K562 (cell line): ENCODE results near the gene CAPN5. TPM values are rescaled to one million over a fixed set of nuclear protein-coding genes. Genes with fewer than 3 reads are reported as not detected.

Source experiments
- KAT2B ChIP-seq: IDR thresholded peaks from one replicate; pipeline ENCODE4 v1.6.1; 2012; ENCODE audit warnings: low read depth, mild to moderate bottlenecking, control low read depth, inconsistent platforms, low read length, moderate library complexity
- KLF1 ChIP-seq: fragments of 450-650 bp; IDR thresholded peaks from 2 replicates; pipeline ENCODE4 v1.6.1; 2016; ENCODE audit warnings: missing genetic modification characterization, missing compliant biosample characterization
- PRPF4 ChIP-seq: fragments of 200-400 bp; formaldehyde crosslinking; IDR thresholded peaks from one replicate; pipeline ENCODE4 v1.6.1; 2017; ENCODE audit warnings: low read length, low read depth, mild to moderate bottlenecking; ENCODE audit not compliant: insufficient read depth, poor library complexity, severe bottlenecking
- SREBF2 ChIP-seq: sonication (generic); formaldehyde crosslinking; IDR thresholded peaks from 2 replicates; pipeline ENCODE4 v1.4.0; 2020; ENCODE audit warnings: mild to moderate bottlenecking, missing genetic modification reagents
- polyA plus RNA-seq, 8 experiments: library from polyadenylated mRNA; depleted of rRNA in 4 of 8; stranded (reverse) in 5 of 8; unstranded in 3 of 8; fragments of >200 nt; fragmentation: Nextera tagmentation in 2 of 8; fragmentation: Illumina TruSeq in 1 of 8; extraction: Ambion mirVana in 2 of 8; extraction: Trizol in 1 of 8; gene quantifications; 2 replicates each; pipeline versions ENCODE4 v1.2.1 to v1.2.3, GENCODE V29; 2011 to 2014; ENCODE audit warnings: inconsistent platforms in 1 of 8, missing spikeins in 1 of 8
- total RNA-seq, 7 experiments: library from RNA; depleted of rRNA in 6 of 7; stranded (reverse); fragments of >200 nt in 6 of 7; fragmentation: Illumina TruSeq in 2 of 7; extraction: Trizol in 2 of 7; gene quantifications; 2 replicates each; pipeline versions ENCODE4 v1.2.1 to v1.2.3, GENCODE V29; 2011 to 2021; ENCODE audit warnings: low replicate concordance in 1 of 7
- TF ChIP-seq, protein P1 (sequence below): fragments of 200-600 bp; sonication (generic); IDR thresholded peaks from one replicate; pipeline ENCODE4 v1.6.1; 2012; ENCODE audit warnings: mild to moderate bottlenecking, low read depth, low read length, inconsistent platforms
- TF ChIP-seq, protein P2 (sequence below): fragments of 450-650 bp; IDR thresholded peaks from 2 replicates; pipeline ENCODE4 v1.6.1; 2016

Gene CAPN5
- total and polyA plus RNA-seq, 9 of the 15 experiments (the other 6 are each of a cell fraction or from before 2014, with no cell fraction given), result 0.04 to 0.44 (median 0.14) TPM; not detected in 2

DNA sequence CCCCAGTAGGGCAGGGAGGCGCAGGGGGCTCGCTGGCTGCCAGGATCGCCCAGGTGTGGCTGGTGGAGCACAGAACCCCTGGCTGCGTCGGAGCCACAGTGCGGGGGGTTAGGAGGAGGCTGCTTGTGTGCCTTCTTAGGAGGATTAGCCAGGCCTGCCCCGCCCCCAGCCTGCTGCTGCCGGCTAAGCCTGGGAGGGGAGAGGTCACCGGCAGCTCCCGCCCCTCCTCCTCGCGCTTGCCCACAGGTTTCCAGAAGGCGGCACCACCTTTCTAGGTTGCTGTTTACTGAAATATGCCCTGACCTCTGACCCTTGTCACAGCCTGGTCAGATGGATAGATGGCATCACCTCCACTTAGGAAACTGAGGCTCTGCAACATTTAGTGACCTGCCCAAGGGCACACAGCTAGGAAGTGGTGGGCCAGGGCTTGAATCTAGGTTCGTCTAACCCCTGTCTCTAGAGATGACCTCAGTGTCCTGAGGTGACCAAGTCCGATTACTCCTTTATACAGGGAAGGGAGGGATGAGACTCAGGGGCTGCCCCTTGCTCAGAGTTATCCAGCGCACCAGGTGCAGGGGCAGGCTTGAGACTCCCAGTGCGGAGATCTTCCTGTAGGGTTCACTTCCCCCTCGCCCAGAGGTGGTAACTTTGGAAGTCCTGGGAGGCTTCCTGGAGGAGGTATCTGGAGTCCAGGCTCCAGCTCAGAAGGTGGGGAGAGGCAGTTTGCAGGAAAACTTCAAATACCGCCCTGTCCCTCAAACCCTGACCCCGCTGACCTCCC lies 105.3 kb downstream of the CAPN5 start (continued):
- TF ChIP-seq, protein P1, sequence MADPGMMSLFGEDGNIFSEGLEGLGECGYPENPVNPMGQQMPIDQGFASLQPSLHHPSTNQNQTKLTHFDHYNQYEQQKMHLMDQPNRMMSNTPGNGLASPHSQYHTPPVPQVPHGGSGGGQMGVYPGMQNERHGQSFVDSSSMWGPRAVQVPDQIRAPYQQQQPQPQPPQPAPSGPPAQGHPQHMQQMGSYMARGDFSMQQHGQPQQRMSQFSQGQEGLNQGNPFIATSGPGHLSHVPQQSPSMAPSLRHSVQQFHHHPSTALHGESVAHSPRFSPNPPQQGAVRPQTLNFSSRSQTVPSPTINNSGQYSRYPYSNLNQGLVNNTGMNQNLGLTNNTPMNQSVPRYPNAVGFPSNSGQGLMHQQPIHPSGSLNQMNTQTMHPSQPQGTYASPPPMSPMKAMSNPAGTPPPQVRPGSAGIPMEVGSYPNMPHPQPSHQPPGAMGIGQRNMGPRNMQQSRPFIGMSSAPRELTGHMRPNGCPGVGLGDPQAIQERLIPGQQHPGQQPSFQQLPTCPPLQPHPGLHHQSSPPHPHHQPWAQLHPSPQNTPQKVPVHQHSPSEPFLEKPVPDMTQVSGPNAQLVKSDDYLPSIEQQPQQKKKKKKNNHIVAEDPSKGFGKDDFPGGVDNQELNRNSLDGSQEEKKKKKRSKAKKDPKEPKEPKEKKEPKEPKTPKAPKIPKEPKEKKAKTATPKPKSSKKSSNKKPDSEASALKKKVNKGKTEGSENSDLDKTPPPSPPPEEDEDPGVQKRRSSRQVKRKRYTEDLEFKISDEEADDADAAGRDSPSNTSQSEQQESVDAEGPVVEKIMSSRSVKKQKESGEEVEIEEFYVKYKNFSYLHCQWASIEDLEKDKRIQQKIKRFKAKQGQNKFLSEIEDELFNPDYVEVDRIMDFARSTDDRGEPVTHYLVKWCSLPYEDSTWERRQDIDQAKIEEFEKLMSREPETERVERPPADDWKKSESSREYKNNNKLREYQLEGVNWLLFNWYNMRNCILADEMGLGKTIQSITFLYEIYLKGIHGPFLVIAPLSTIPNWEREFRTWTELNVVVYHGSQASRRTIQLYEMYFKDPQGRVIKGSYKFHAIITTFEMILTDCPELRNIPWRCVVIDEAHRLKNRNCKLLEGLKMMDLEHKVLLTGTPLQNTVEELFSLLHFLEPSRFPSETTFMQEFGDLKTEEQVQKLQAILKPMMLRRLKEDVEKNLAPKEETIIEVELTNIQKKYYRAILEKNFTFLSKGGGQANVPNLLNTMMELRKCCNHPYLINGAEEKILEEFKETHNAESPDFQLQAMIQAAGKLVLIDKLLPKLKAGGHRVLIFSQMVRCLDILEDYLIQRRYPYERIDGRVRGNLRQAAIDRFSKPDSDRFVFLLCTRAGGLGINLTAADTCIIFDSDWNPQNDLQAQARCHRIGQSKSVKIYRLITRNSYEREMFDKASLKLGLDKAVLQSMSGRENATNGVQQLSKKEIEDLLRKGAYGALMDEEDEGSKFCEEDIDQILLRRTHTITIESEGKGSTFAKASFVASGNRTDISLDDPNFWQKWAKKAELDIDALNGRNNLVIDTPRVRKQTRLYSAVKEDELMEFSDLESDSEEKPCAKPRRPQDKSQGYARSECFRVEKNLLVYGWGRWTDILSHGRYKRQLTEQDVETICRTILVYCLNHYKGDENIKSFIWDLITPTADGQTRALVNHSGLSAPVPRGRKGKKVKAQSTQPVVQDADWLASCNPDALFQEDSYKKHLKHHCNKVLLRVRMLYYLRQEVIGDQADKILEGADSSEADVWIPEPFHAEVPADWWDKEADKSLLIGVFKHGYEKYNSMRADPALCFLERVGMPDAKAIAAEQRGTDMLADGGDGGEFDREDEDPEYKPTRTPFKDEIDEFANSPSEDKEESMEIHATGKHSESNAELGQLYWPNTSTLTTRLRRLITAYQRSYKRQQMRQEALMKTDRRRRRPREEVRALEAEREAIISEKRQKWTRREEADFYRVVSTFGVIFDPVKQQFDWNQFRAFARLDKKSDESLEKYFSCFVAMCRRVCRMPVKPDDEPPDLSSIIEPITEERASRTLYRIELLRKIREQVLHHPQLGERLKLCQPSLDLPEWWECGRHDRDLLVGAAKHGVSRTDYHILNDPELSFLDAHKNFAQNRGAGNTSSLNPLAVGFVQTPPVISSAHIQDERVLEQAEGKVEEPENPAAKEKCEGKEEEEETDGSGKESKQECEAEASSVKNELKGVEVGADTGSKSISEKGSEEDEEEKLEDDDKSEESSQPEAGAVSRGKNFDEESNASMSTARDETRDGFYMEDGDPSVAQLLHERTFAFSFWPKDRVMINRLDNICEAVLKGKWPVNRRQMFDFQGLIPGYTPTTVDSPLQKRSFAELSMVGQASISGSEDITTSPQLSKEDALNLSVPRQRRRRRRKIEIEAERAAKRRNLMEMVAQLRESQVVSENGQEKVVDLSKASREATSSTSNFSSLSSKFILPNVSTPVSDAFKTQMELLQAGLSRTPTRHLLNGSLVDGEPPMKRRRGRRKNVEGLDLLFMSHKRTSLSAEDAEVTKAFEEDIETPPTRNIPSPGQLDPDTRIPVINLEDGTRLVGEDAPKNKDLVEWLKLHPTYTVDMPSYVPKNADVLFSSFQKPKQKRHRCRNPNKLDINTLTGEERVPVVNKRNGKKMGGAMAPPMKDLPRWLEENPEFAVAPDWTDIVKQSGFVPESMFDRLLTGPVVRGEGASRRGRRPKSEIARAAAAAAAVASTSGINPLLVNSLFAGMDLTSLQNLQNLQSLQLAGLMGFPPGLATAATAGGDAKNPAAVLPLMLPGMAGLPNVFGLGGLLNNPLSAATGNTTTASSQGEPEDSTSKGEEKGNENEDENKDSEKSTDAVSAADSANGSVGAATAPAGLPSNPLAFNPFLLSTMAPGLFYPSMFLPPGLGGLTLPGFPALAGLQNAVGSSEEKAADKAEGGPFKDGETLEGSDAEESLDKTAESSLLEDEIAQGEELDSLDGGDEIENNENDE, result no peak
- no peak for TF ChIP-seq KAT2B
- no peak for TF ChIP-seq KLF1 (tag)
- TF ChIP-seq SREBF2 (CRISPR knock-in tag), result no peak
- TF ChIP-seq, protein P2, sequence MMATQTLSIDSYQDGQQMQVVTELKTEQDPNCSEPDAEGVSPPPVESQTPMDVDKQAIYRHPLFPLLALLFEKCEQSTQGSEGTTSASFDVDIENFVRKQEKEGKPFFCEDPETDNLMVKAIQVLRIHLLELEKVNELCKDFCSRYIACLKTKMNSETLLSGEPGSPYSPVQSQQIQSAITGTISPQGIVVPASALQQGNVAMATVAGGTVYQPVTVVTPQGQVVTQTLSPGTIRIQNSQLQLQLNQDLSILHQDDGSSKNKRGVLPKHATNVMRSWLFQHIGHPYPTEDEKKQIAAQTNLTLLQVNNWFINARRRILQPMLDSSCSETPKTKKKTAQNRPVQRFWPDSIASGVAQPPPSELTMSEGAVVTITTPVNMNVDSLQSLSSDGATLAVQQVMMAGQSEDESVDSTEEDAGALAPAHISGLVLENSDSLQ, result no peak
- no peak for TF ChIP-seq PRPF4
